Right ventricle myocardium inferior (tissue), 1 donor: ENCODE data around the gene PEX12. TPM values are rescaled to one million over a fixed set of nuclear protein-coding genes. Genes with fewer than 3 reads are reported as not detected.
"Not testable (repeated sequence)": the region's sequence is repeated elsewhere in the genome, so short reads cannot be mapped to it uniquely, and the experiment has no call there.

Experiments used
- ATAC-seq: fragments of 200-7000 bp; cut with Tn5 transposase; one replicate; pipeline ENCODE4 v1.9.1; 2020; ENCODE audit warnings: mild to moderate bottlenecking, moderate library complexity
- DNase-seq: peaks from one replicate; pipeline ENCODE4 v3.0.0; 2021; ENCODE audit errors: missing footprints
- intact Hi-C: fragments of 100-400 bp; cut with DNase I; formaldehyde crosslinking; loops from one replicate; pipeline ENCODE4 v1.11.0; 2022
- total RNA-seq: library from RNA; stranded (reverse); fragmentation: NEBNext Ultra II Directional; extraction: Animal tissue kit (Norgen Biotek cat#: 25700); gene quantifications from one replicate; pipeline ENCODE4 v1.2.1, GENCODE V29; 2021
- donor health status: DM: no; HTN: yes; CAD: no; lungs with severe emphysema.

PEX12 gene
- total RNA-seq, 1 donor from 2014 or later, result 7.0 TPM

DNA sequence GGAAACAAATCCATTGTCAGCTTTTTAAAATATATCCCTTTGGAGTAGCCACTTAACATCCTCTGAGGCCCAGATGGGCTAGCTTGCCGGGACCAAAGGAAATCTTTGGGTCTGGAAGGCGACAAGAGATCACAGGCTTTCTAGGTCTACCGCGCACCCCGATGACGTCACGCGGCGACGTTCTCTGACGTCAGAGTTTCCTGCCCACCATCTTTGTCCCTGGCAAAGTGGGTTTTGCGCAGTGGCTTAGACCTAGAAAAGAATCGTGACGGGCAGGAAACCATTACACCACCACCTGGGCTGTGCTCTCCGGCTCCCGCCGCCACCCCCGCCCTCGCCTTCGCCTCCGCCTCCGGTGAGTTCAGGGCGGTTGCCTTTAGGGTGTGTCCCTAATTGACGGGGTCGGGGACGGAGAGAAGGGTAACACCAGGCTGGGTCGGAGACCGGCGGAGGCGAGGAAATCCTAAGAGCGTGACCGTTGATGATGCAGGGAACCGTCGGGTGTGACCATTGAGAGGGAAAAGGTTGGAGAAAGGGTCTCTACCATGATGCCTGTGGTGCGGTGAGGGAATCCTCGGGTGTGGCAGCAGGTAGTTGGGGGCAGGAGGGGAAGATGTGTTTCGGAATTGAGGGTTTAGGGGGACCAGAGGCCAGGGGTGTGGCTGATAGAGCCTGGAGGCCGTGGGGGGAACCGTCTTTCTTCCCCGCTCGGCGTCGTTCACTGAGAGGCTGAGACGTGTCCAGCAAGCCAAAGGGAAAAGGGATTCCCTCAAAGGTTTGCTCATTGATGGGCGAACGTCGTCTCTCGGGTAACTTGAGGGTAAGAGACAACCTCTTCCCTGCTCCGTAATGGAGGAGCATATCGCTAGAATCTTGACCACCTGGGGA, 8.9 kb upstream of the PEX12 start, which contains the start of gene AP2B1:
Gene AP2B1 (plus strand): TSS at position 249 of the 888 bp plus-strand sequence. CDS start 6,709 bp downstream, outside the sequence.
- DNase-seq, result peak; percentile 95
- intact Hi-C loops, result loop anchor here (1.0 to 10.0 kb wide), 2 partner anchors 9 to 613 kb away; partner anchors contain the start of gene PEX12

DNA sequence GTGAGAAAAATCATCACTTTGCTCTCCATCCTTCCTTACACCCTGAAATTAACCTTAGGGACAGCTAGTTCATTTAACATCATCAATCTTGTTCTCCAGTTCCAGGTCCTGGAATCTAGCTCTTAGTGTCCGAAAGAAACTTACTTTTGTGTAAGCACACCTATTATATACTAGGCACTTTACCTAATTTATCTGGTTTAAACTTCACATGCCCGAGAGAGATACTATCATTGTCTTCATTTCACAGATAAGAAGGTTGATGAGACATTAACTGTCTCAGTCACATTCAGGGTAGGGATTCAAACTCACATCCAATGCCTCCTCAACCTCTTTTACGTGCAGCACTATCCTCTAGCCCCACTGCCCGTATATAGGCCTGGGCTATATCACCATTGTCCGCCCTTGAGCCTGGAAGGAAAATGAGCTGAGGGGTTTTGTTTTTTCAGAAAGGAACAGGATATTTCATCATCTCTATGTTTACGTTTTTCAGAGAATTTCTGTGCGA, 8.2 kb upstream of the PEX12 start:
- DNase-seq, result no peak
- intact Hi-C loops, result loop anchor here (1.0 to 10.0 kb wide), 2 partner anchors 8 to 612 kb away; partner anchors contain the start of gene PEX12
- ATAC-seq, result peak; percentile 14

More for the DNA sequence above, 8.9 kb upstream of the PEX12 start, which contains the start of gene AP2B1:
- ATAC-seq, result peak; percentile 96

DNA sequence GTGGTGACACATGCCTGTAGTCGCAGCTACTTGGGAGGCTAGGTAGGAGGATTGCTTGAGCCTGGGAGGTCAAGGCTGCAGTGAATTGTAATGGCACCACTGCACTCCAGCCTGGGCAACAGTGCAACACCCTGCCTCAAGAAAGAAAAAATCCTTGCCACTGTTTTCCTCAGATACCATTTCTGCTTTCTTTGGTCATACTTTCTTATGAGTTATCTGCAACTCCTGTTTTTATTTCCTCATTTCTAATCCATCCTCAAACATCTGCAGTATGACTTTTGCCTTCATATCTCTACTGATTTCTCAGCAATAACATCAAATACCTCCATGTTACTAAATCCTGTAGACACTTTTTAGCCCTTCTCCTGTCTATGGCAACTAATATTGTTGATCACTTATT, 5.7 kb upstream of the PEX12 start:
- ATAC-seq (no peak), DNase-seq (no peak)
- intact Hi-C loops, result loop anchor here (10.0 kb wide), 1 partner anchor 609 kb away; no protein-coding TSS in a partner anchor

DNA sequence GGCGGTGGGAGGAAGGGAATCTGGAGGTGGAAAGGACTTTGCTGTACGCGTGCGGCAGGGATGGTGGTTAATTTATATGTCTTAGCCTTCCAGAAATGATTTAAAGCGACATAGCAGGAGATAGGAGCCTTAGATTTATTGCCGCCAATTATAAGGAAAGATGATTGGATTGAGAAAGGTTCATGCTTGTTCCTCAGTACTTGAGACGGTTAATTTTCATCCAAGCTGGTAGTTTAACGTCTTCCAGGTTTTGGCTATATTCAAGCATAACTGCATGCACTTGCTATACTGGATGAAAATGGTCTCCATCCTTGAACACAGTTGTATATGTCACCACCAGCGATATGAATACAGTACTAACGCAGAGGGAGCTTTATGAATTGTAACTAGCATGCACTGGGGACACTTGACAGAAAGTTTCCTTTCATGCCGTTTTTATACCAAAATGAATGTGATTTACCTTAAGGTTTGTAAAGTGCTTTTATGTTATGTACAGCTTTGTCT, 610 bp upstream of the PEX12 start:
- DNase-seq (no peak), ATAC-seq (no peak)
- intact Hi-C loops, result loop anchor here (1.0 kb wide), 1 partner anchor 8 kb away; the partner anchor contains the start of gene AP2B1

DNA sequence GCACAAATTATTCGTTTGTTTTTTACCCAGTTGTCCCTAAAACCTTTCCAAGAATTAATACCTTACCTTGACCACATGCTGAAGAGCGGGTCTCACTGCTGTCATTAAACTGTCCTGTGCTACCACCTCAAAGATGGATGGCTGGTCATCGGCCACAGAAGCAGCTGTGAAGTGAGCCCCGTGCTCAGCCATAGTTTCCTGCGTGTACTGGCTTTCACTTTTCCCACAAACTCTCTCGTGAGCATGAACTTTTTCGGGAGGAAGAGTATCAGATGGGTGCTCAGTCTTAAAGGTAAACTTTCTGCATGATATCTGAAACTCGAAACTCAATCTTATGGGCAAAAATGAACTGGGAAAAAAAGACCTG, 558 bp downstream of the PEX12 start:
- ATAC-seq (no peak), DNase-seq (no peak)
- intact Hi-C loops, result loop anchor here (1.0 kb wide), 1 partner anchor 9 kb away; the partner anchor contains the start of gene AP2B1

- DNase-seq, result no peak
- intact Hi-C loops, result no loop called here
- ATAC-seq, result no peak
These were observed 2.6 kb downstream of the PEX12 start for GRCh38 chr17:35575759-35576158.

DNA sequence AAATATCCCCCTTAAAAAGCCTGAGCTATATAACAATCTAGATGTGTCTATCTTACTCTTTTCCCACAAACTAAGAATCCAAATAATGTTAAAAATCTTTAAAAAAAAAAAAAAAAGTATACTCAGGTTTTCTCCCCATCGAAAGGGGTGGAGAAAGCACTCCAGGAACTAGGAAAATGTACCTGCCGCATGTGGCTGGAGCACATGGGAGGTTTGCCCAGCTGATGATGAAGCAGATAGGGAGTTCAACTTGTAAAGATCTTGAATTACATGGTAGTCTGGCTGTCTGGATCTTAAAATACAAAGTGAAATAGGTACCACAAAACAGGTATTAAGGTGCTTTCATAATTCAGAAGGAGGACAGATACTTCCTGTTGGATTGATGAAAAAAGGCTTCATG, 9.0 kb downstream of the PEX12 start:
- DNase-seq, result no peak
- no peak for ATAC-seq
- intact Hi-C loops, result no loop called here

GRCh38 chr17:35568561-35568960, 9.8 kb downstream of the PEX12 start:
- intact Hi-C loops, result no loop called here
- no peak for ATAC-seq

DNA sequence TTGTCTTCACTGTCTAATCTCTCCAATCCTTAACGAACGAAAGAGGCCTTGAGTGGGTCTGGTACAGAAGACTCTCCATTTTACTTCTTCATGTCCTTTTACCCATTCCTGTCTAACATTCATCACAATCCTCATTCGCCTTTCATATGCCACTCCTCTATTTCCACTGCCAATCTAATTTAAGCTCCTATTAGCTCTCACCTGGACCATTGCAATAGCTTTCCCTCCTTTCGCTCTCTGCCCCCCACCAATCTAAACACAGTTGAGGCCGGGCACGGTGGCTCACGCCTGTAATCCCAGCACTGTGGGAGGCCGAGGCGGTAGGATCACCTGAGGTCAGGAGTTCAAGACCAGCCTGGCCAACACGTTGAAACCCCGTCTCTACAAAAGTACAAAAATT, 11.4 kb downstream of the PEX12 start:
- intact Hi-C loops, result no loop called here
- ATAC-seq (no peak), DNase-seq (no peak)

More at GRCh38 chr17:35568561-35568960, 9.8 kb downstream of the PEX12 start:
- DNase-seq, result no peak

GRCh38 chr17:35563181-35563580, 15.2 kb downstream of the PEX12 start:
- intact Hi-C loops, ATAC-seq, DNase-seq: not testable (repeated sequence)

DNA sequence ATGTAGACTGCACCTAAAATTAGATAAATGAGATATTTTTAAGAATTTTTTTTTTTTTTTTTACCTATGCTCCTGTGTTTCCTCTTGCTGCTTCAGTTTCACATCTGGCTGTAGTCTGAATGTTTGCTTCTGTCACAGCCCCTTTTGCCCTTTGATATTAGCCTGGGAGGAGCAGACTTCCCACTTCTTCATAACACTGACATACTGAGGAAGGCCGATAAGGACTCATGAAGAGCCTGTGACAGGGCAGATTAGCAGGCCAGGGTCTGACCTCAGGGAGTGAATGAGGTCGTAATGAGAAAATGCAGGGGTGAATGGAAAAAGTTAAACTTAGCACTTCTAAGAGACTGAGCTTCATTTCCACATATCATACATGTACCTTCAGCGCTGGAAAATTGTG, 17.7 kb downstream of the PEX12 start, which contains the start of gene SLFN14:
Gene SLFN14 (minus strand): TSS at position 117 of the 400 bp plus-strand sequence. CDS start 2,757 bp downstream, outside the sequence.
- no peak for DNase-seq
- no peak for ATAC-seq
- intact Hi-C loops, result no loop called here

DNA sequence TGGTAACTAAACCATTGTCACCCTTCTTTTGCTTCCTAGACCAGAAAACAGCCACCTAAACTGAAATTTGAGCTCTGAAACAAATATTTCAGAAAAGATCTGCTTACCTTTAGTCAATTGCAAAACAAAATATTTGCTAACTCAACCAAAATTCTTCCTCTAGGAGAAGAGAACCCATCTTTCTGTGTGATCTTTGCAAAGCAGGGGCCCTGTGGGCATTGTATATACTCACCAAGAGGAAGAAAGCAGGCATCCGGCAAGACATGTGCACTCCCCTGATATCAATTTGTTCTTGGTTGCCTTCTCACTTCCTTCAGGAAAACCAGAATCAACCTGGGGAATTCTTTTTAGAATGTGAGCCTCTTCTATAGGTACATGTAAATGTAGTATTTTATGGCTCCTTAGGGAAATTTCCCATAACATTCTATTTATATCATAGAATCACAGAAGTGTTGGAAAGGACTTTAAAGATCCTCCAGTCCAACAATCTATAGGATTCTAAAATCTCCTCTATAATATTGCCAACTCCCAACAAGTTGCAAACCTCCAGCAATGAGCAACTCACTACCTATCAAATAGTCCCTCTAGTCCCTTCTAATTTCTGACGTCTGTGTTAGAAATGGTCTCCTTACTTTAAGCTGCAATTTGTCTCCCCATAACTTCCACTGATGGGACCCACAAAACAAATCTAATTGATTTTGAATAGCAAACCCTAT, 18.7 kb downstream of the PEX12 start:
- intact Hi-C loops, result no loop called here
- ATAC-seq (no peak), DNase-seq (no peak)

DNA sequence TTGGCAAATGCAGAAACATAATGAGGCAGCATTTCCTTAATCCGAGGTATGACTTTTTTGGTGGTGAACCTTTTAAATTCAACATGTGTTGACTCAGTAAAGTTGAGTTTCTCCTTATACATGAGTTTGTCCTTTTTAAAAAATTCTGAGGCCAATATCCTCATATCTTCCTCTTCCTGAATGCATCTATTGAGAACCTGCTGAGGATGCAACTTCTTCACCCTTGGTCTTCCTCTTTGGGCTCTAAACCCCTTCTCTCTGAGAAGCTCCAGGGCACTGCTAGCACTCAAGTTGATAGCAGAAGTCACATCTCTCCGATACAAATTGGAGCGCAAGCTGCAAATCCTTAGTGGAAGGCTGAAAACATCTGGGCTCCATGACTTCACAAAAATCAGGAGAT, 21.0 kb downstream of the PEX12 start:
- no peak for DNase-seq
- no peak for ATAC-seq
- intact Hi-C loops, result no loop called here

- DNase-seq, result no peak
- intact Hi-C loops, result no loop called here
- ATAC-seq, result no peak
These were observed 22.7 kb downstream of the PEX12 start for GRCh38 chr17:35555691-35556090.

DNA sequence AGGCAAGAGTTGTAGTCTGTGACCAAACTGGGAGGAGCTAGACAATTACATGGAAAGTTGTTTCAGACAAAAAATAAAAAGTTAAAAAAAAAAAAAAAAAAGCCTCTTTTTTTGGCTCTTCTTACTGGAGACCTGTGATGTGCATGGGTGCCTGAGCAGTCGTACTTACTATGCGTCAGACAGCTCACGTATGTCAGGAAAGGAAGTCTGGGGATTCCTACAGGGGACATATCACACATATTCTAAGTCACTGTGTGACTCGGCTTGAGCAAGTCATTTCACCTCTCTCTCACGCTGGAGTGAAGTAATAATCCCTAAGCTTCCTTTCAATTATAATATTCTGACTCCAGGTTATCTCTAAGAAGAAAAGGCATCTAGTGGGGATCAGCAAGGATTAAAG, 23.7 kb downstream of the PEX12 start:
- ATAC-seq (no peak), DNase-seq (no peak)
- intact Hi-C loops, result no loop called here

- no peak for ATAC-seq
These were observed 25.1 kb downstream of the PEX12 start for GRCh38 chr17:35553310-35553709.

GRCh38 chr17:35548978-35549377, 29.4 kb downstream of the PEX12 start:
- intact Hi-C loops, result no loop called here
- DNase-seq (no peak), ATAC-seq (no peak)

More at GRCh38 chr17:35553310-35553709, 25.1 kb downstream of the PEX12 start:
- intact Hi-C loops, result no loop called here
- DNase-seq, result no peak

DNA sequence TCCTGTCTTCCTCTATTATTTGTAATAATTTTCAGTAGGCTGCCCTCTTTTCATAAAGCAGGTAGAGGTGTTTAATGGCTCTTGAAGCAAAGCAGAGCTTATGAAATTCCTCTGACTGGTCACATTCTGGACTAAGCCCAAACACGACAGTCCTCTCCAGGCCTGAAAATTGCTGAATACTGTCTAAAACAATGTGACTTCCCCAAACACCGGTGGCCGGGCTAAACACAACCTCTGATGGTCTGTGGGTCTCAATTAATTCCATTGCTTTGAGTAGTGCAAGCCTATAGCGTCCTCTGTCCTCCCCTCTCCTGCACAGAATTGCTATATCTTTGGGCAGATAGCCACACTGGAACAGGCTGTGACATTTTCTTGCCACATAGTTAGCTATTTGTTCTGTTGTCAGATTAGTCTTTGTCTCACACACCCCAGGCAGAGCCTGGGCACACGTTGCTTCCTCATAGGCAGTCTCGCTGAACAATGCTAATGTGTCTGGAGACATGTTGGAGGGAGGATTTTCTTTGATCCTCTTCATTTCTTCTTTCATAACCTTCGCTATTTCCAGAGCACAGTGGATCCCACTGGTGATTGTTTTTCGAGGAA, 30.1 kb downstream of the PEX12 start:
- intact Hi-C loops, result no loop called here
- no peak for DNase-seq
- peak; percentile 67 for ATAC-seq

DNA sequence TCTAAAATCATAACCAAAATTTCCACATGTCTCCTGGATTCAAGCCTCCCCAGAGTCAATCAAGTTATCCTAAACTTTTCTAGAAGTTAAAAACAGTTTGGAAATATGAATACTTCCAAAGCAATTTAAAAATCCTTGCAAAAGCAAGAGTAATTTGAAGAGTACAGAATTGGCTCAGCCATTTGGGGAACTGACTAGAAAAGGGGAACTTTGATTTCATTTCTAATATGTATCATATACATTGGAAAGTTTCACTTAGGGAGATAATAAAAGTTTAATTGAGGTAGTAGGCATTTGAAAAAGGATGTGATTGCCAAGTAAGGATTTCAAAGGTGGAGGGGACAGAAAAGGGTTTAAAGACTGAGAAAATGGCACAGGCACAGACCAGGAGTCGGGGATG, 31.9 kb downstream of the PEX12 start:
- intact Hi-C loops, result no loop called here
- DNase-seq (no peak), ATAC-seq (no peak)
